Activated CD4-positive, alpha-beta T cell treated with anti-CD3 and anti-CD28 coated beads, Interleukin-2, amount 50 U/mL, for 48 hours (primary cell): ENCODE results near the gene PCTP.

Experiments
- DNase-seq, 2 experiments: peaks; one replicate each; pipeline ENCODE4 v3.0.0-alpha.2; 2020

Gene PCTP

DNA sequence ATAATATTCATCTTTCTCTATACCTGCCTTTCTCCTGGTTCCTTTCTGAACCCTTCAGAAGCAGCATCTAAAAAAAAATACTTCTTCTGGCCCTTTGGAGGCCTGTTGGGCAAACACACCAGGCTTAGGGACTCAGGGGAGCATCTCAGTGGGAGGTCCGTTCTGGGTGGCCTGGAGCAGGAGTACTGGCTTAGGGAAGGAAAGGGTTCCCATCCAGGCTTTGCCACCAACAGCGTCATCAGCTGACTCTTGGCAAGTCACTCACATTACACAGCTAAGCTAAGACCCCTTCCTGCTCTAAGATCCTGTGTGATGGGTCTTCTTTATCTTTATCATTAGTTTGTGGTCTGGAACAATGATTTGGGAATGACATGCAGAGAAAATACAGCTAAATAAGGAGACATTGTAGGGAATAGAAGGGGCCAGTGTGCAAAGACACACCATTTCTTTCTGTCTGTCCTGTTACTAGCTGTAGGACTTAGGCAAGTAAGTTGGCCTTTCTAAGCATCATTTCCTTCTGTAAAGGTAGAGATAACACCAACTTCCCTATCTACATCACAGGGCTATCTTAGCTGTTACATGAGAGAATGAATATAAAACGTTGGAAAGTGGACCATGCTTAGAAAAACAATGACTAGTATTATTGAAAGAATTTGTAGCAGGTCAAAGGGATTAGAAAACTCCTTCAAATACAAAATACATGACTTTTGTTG lies 9.9 kb downstream of the PCTP start:
- DNase-seq, result no peak

DNA sequence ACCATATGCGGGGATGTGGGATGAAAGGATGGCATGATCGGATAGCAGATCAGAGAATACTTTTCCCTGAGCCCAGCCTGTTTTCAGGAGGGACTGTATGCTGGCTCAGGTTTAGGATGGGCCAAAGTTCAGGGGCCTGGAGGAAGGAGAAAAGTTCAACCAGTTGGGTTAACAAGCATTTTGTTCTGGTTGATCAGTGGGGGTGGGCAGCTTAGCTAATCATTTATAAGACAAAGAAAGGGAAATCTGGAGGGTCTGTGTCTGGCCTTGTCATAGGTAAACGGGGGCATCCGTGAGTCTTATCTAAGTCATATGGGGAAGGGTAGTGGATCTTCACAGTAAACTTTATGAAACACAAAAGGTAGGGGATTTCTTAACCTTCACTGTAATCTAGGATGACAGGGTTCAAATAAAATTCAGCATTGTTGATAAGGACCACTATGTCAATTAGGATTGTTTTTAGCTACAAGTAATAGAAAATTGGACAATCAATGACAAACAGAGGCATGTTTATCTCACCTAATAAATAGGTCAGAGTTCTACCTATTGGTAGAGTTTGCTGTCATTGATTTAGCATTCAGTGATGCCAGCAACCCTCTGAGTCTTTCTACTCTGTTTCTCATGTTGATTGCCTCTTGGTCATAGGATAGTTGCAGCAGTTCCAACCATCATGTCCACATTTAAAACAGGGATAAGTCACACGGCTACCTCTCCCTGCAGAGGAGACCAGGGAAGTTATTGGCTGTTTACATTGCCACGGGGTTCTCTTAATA lies 11.4 kb downstream of the PCTP start:
- DNase-seq, result no peak

DNA sequence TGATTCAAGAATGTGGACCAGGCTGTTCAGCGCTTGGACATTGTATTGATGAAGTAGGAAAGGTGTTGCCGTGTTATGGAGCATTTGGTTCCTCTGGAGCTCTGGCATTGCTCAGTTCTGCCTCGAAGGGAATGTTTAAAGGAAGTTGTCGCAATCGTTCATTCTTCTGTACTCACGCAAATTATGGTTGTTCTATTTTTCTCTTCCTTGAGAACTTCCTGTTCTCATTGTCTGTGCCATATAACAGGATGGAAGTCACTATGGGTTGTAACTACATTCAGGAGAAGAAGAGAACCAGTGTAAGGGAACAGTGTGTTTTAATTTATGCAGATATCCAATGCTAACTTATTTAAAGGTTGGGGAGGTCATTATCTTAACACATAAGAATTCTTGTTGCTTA lies 13.0 kb downstream of the PCTP start:
- no peak for DNase-seq

DNA sequence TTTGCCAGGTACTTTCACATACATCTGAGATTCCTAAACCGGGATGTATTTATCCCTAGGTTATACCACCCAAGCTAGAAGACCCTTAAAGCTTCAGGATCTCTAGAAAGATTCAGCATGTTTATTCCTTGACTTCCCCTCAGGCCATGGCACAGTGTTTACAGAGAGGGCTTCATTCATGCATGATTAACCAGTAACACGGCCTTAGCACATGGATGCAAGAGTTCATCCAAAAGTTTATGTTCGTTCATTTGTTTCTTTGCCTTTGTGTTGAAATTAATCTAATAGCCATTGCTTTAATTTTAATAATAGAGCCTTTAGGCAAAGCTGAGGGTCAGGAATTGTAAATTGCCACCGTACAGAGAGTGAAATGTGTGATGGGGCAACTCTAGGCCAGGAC lies 13.8 kb downstream of the PCTP start:
- DNase-seq, result no peak

DNA sequence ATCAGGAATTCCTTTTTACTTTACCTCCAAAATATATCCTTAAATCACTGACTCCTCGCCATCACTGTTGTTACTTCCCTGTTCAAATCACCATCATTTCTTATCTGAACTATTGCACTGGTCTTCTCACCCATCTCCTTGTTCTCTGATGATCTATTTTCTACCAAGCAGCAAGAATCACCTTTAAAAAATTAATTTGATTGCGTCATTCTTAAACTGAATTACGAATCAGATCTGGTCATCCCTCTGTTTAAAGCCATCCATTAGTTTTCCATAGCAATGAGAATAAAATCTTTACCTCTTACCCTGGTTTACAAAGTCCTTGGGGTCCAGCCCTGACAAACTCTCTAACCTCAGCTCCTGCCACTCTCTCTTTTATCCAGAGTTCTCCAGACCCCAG lies 14.6 kb downstream of the PCTP start:
- DNase-seq, result no peak

DNA sequence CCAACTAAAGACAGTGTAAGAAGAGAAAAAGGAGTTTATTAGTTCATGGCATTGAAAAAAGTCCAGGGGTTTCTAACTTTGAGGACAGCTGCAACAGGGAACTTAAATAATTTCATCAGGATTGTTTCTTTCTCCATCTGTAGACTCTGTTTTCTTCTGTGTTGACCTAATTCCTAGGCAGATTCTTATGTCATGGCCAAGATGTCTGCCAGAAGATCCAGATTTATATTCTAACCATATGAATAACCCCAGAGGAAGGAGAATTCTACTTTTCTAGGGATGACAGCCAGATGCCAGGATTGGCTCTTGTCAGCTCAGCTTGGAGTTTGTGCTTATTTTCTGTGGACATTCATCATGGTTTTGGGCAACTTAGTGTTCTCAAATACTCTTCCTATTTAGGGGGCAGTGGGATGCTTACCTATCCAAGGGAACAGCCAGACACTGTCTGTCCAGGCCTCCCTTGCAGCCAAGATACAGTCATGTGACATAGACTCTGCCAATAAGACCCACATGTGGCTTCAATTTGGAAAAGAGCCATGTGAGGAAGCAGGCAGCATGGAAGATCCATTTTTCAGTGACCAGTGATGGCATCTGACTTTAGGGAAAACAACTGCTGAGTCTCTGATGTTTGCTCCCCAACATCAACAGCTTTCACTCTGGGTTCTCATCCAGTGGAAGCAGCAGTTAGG lies 18.2 kb downstream of the PCTP start:
- DNase-seq, result no peak

DNA sequence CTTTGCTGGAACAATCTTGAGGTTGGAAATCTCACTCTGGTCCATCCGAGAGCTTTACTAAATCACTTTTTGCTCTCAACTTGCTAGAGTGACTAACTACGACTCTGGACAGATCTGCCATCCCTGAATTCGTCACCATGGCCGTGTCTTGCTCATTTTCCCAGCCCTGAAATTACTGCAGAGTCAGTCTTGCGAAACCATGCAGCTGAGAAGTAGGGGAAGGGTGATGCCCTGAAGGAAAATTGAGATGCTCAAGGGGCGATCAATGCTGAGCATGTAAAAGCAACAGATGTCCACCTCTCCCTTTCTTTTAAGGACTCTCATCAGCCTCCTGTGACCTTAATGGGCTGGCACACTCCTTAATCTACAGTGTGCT lies 18.8 kb downstream of the PCTP start:
- no peak for DNase-seq

DNA sequence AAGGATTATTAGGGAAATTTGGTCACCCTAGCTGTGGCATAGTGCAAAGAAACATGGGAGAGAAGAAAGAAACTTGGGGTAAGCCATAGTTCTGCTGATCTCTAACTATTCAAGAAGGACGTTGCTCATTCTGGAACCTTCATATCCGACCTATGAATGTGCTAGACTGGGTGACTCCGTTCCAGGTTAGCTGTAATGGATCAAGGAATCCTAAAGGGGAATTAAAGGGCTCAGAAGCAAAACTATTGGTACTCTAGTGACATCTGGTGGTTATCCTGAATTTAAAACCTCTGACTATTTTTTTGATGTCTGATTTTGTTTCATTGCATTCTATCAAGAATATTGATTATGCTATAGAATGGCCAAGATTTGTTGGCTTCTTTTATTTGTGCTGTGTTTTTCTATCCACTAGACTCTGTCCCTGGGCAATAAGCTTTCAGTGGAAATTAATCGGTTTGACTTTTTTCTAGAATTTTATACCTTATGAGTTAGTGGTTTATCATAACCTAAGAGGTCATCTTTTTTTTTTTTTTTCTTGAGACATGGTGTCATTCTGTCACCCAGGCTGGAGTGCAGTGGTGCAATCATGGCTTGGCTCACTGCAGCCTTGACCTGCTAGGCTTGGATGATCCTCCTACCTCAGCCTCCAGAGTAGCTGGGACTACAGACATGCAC lies 19.5 kb downstream of the PCTP start:
- no peak for DNase-seq

DNA sequence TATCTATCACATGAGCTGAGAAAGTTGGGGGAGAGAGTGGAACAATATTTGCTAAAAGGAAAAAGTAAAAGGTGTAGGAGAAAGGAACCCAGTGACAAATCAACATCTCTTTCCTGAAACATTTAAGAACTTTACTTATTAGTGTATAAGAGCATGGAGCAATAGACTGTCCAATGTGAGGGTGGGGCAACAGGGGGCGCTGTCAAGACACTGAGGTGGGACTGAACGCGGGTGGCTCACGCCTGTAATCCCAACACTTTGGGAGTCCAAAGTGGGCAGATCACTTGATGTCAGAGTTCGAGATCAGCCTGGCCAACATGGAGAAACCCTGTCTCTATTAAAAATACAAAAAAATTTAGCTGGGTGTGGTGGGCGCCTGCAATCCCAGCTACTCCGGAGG lies 21.2 kb downstream of the PCTP start:
- no peak for DNase-seq

DNA sequence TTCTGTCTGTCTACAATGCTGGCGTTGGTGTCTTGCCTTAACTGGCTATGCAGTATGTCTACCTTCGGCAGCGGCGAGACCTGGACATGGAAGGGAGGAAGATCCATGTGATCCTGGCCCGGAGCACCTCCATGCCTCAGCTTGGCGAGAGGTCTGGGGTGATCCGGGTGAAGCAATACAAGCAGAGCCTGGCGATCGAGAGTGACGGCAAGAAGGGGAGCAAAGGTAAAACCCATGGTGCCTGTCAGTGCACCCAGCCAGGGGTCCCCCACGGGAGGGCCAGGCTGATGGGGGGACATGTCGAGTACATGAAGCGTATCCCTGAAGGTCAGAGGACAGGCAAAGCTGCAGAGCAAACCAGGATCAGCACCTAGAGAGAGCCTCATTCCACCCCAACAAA lies 22.8 kb downstream of the PCTP start:
- DNase-seq, result no peak

DNA sequence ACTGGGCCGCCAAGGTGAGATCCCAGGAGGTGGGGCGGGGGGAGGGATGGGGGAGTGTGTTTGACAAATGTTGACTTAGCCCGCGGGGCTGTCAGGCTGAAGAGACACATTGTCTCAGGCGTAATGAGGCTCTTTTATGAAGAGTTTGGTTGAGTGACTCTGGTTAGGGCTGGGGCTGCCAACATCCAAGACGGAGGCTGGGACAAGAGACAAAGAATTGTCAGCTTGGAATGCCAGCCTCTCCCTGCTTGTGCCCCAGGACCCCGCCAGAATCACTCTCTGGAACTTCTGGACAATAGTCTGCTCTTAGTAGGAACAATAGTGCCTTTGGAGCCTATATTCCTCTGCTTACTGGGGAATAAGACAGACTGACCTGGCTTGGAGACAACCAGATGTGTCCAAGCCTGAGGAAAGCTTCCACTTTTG lies 24.0 kb downstream of the PCTP start:
- no peak for DNase-seq

DNA sequence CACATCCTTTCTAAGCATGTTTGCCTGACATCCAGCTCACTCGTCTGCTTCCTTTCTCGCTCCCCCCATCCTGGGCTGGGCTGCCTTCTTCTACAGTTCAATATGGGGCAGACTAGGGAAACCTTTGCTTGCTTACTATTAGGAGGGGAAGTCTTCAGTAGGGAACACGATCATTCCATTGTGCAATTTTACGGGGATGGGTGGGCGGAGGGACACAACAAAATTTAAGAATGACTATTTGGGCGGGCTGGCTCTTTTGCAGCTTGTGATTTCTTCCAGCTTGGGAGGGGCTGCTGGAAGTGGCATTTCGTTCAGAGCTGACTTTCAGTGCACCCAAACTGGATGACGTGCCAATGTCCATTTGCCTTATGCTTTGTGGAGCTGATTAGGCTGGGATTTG lies 25.4 kb downstream of the PCTP start:
- no peak for DNase-seq

DNA sequence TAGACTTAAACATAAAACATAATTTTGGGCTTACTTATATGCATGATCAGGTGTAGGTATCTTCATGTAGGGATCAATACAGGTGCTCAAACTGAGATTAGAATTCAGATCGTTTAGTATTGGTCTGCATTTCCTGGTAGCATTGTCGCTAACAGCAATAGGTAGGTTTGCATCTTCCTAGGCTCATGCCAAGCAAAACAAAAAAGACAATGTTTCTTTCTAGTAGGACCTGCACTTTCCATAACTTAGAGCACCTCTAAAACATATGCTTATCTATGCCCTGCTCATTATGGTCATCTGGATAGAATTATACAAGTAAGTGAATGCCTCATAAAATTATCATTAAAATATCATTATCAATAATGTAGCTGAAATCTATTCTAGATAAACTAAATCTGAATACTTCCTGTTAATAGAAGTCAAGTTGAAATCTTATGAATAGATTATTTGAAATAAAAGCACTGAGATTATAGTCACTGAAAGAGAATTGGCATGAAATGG lies 26.7 kb downstream of the PCTP start:
- DNase-seq, result no peak

DNA sequence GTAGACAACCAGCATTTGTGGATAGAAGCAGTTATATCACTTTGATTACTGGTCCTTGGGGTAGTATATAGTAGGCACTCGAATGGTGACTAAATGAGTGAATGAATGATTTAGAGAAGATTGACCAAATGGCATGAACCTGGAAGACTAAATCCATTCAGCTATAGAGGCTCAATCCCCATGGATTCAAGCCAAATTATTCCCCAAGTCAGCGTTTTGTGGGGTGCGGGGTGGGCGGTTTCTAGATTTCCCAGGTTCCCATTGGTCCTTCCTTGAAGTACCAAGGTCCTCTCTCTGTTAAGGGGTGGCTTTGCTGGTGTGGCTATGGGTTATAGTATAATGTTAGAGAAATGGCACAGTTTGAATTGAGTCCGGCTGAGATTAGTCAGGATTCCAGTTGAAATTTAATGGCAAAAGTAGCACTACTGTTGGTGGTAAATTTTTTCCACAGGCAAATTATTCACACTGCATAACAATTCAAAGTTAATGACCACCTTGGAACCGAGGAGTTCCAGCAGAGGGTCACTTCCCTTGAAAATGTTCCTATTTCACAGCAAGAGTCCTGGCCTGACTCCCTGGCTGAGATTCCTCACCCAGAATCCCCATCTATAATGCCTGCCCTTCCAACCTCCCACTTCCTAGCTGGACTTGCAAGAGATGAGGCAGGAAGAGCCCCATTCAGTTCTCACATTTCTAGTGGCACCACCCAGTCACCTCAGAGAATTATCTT lies 27.7 kb downstream of the PCTP start:
- DNase-seq, result no peak

DNA sequence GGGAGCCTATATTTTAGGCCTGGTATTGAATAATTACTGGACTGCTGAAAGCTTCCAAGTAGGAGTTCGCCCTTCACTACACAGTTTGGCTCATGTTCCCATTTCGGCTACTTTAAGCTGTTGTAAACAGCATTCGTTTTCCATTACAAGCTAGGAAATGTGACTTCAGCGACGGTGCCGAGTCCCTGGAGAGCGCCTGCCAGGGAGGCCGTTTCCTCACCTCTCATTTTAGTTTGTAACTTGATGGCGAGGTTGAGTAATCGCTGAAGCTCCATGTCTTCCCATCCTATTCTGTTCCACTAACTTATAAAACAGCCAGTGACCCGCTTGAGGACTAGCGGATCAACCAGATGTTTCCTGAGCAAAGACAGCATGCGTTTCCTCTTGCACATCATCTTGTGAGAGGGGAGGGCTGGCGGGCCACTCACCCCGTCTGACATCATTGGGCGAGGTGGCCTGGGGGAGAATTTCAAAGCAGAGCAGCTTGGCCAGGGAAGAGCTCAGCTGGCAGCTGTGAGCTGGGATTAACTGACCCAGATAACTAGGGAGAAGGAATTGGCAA lies 32.9 kb downstream of the PCTP start:
- no peak for DNase-seq

DNA sequence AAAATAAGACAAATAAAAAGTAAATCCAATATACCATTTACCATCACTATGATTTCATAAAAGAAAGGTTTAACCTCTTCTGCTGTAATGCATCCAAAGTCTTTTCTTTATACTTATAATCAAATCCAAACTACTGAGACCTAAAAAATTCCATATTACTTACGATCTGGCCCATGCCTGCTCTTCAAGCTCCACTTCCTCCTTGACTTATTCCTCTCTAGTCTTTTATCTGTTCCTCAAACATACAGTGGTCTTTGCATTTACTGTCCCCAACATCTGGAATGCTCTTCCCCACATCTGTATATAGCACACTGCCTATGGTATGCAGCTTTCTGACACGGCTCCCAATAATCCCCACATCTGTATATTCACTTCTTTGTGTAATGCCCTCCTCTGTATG lies 33.8 kb downstream of the PCTP start:
- no peak for DNase-seq

DNA sequence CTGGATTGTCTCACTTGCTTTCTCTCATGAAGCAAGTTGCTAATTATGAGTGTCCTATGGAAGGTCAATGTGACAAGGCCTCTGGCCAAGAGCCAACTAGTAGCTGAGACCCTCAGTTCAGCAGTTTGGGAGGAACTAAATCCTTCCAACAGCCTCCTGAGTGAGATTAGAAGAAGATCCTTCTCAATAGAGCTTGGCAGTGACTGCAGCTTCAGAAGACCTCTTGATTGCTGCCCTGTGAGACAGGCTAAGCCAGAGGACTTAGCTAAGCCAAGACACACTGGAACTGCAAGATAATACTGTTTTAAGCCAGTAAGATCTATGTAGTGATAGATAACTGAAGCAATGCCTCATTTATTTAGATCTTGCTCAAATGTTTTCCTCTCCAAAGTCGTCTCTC lies 34.3 kb downstream of the PCTP start:
- DNase-seq, result no peak

DNA sequence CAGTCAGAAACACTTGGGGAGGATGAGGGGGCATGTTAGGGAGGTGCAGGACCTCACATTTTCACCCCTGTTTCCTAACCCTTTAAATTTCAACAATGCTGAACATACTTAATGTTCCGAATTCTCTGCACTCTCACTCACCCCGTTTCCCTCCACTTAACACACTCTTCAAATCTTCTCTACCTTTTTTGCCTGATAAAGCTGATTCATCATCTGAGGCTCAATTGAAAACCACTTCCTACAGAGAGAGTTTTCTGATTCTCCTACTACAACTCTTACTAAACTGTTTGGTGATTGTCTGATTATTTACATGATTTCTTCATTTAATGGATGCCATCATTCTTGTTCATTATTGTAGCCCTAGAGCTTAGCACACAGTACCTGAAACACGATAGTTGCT lies 42.4 kb downstream of the PCTP start:
- no peak for DNase-seq

DNA sequence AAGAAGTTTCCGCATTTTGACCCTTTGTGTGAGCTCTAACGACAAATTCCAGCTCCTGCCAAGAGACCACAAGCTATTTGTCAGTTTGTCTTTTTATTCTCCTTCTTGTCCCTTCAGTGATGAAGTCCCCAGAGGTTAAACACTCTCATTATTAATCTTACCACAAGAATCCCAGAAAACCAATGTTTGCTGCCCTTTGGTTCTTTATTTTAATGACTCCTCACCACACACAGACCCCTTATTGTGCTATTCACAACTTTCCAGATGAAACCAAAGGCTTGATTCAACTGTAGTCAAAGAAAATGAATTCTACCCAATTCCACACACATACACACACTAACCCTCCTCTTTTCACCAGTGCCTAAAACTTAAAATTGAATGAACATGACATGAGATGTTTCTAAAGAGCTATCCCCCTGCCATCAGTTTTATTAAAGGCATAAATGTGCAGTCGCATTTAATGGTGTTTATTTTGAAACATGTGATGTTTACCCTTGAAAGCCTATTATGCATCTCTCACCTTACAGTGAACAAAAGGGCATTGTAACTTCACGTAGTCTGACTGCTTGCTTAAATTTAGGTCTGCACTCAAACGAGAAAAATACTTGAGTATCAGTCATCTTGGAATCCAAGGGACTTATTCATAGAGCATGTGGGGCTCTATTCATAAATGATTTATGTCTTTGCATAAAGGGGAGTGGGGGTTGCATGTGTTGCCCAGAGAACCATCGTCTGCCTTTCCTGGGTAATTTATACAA lies 44.1 kb downstream of the PCTP start:
- no peak for DNase-seq

DNA sequence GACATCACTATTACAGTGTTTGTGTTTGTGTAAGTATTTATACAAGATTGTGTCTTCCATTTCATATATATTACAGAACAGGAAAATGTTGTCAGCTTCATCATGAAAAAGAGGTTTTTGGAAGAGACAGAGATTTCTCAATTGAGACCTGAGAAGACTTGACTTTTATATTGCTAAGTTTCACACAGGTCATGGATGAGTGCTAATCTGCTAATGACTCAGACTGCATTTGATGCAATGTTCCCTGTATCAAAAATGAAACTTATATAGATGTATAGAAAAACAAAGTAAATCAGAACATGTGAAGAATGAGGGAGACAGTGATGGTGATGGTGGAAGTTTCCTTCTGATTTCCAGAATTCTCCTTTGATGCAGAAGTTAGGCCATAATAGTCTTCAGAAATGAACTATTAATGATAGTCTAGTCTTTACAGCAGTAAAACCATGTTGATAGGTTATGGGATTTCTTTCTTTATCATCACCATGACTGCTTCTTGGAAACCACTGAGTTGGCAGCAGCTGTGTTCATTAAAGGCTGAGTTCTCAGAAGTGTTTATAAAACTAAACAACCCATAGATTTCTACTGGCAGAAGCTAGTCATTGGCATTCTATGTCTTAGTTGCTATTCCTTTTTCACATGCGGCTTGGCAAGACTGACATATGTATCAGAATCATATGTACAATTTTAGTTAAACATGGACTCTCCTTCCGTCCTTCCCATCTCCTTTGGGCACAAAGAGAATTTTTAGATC lies 56.1 kb downstream of the PCTP start:
- DNase-seq, result peak in 1 of 2 experiments; percentile 5

DNA sequence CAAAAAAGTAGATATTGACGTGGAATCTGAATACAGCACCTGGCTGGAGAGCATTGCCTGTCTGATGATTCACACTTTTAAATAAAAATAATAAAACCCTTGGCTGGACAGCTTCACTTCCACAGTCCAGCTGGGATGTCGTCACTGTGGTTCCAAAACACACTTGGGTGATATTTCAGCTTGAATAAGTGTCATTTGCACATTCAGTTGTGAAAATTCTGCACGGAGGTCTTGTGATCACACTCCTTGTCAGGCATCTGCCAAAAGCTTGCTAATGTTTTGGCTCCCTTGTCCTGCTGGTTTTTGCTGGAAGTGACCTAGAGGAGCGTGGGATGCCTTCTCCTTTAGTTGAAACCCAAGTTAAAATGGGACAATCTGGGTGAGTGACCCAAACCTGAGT lies 60.7 kb downstream of the PCTP start:
- no peak for DNase-seq
